ENCODE measurements around the gene NBEAL2.

The NBEAL2 gene

GRCh38 chr3:46942076-46942475 is 37.4 kb upstream of the NBEAL2 start:
- Histone ChIP-seq H3K4me1 (ENCODE audit: control insufficient read depth, insufficient read depth, low read length) (no peaks in the 10 kb centered on the region), H3K9me3 (ENCODE audit: control insufficient read depth, insufficient read depth, low read depth, low read length) (no peaks in the 10 kb centered on the region), H3K27ac (ENCODE audit: extremely low read depth, low read depth, low read length) (no peak overlapping the region), H3K4me3 (ENCODE audit: low read depth, low read length) (no peak overlapping the region), H3K36me3 (ENCODE audit: control insufficient read depth in 2 of 2, insufficient read depth in 1 of 2, low read length in 2 of 2) (peaks cover 3 to 57% of the 10 kb centered on the region in 2 experiments; a peak in 2 of 3 replicates)
- POLR2A ChIA-PET: no interaction called here
- TF ChIP-seq HOXA7 (CRISPR knock-in tag; IDR thresholded peaks at IDR 0.05; ENCODE audit: borderline replicate concordance): no peak
- no peak for TF ChIP-seq TCF7L2 (IDR thresholded peaks at IDR 0.05; ENCODE audit: borderline replicate concordance, low read depth, low read length)
- TF ChIP-seq ZNF449 (tag by site-specific recombination; IDR thresholded peaks at IDR 0.05): no peak
- TF ChIP-seq ZSCAN4 (tag by site-specific recombination; IDR thresholded peaks at IDR 0.05): no peak
- TF ChIP-seq HOXD13 (CRISPR knock-in tag; IDR thresholded peaks at IDR 0.05; ENCODE audit: borderline replicate concordance): no peak
- TF ChIP-seq ZNF391 (tag by site-specific recombination; IDR thresholded peaks at IDR 0.05; ENCODE audit: borderline replicate concordance, low read depth): no peak
- TF ChIP-seq ZNF366 (tag by site-specific recombination; conservative IDR thresholded peaks at IDR 0.05): no peak
- no peak for TF ChIP-seq ZNF404 (tag by site-specific recombination; IDR thresholded peaks at IDR 0.05)
- no peak for TF ChIP-seq ZNF362 (tag by site-specific recombination; IDR thresholded peaks at IDR 0.05)
- TF ChIP-seq ZNF510 (tag by site-specific recombination; IDR thresholded peaks at IDR 0.05; ENCODE audit: insufficient replicate concordance): no peak
- TF ChIP-seq ZNF266 (tag by site-specific recombination; IDR thresholded peaks at IDR 0.05; ENCODE audit: low read depth): no peak
- no peak for TF ChIP-seq ZNF157 (tag by site-specific recombination; IDR thresholded peaks at IDR 0.05)
- no peak for TF ChIP-seq ZNF580 (tag by site-specific recombination; IDR thresholded peaks at IDR 0.05)
- no peak for TF ChIP-seq ZIC2 (tag by site-specific recombination; IDR thresholded peaks at IDR 0.05)
- no peak for TF ChIP-seq BCL11B (tag by site-specific recombination; IDR thresholded peaks at IDR 0.05; ENCODE audit: low read depth)
- no peak for TF ChIP-seq ZBTB7A (tag by site-specific recombination; IDR thresholded peaks at IDR 0.05; ENCODE audit: low read depth)
- TF ChIP-seq ZNF530 (tag by site-specific recombination; IDR thresholded peaks at IDR 0.05; ENCODE audit: low read depth): no peak
- TF ChIP-seq ZNF610 (tag by site-specific recombination; IDR thresholded peaks at IDR 0.05; ENCODE audit: borderline replicate concordance): no peak
- CTCF ChIA-PET: interaction anchor here (0.6 kb wide), 1 partner anchor 57 kb away, joined by 3 read pairs; no protein-coding TSS in a partner anchor

- CTCF ChIA-PET: no interaction called here
- Histone ChIP-seq H3K36me3 (ENCODE audit: control insufficient read depth in 2 of 2, insufficient read depth in 1 of 2, low read length in 2 of 2) (peaks cover 3 to 57% of the 10 kb centered on the region in 2 experiments; a peak in 2 of 3 replicates), H3K4me1 (ENCODE audit: control insufficient read depth, insufficient read depth, low read length) (no peaks in the 10 kb centered on the region; the same call in 1 of the 2 replicates), H3K4me3 (ENCODE audit: low read depth, low read length) (no peak overlapping the region), H3K27ac (ENCODE audit: extremely low read depth, low read depth, low read length) (no peak overlapping the region), H3K9me3 (ENCODE audit: control insufficient read depth, insufficient read depth, low read depth, low read length) (no peaks in the 10 kb centered on the region)
- POLR2A ChIA-PET: no interaction called here
- TF ChIP-seq ZNF26 (tag by site-specific recombination; IDR thresholded peaks at IDR 0.05) (no peak), ZNF354C (tag by site-specific recombination; IDR thresholded peaks at IDR 0.05; ENCODE audit: borderline replicate concordance, low read depth) (no peak), GLI2 (tag by site-specific recombination; IDR thresholded peaks at IDR 0.05; ENCODE audit: borderline replicate concordance, low read depth) (no peak), AEBP2 (tag by site-specific recombination; IDR thresholded peaks at IDR 0.05; ENCODE audit: borderline replicate concordance) (no peak), ZNF280C (tag by site-specific recombination; IDR thresholded peaks at IDR 0.05) (no peak), ZNF610 (tag by site-specific recombination; IDR thresholded peaks at IDR 0.05; ENCODE audit: borderline replicate concordance) (no peak), ZNF221 (tag by site-specific recombination; IDR thresholded peaks at IDR 0.05; ENCODE audit: borderline replicate concordance) (no peak)
Observed at GRCh38 chr3:46942481-46943236, 36.8 kb upstream of the NBEAL2 start.

All from HEK293 (cell line).